Muscle layer of duodenum (tissue), 2 donors: ENCODE results near the gene DDX41.

ENCODE experiments used
- H3K27ac ChIP-seq: one replicate; pipeline ENCODE4 v1.7.0; 2013; ENCODE audit warnings: mild to moderate bottlenecking, low read length
- H3K27me3 ChIP-seq: one replicate; pipeline ENCODE4 v1.7.0; 2013; ENCODE audit warnings: low read depth, mild to moderate bottlenecking, control low read depth, low read length
- H3K36me3 ChIP-seq, 2 donors: one replicate each; pipeline ENCODE4 v1.7.0; 2013; ENCODE audit warnings: low read length in 2 of 2, control low read depth in 1 of 2, mild to moderate bottlenecking in 1 of 2; ENCODE audit not compliant: insufficient read depth in 2 of 2, control insufficient read depth in 1 of 2
- H3K4me1 ChIP-seq, 2 donors: one replicate each; pipeline ENCODE4 v1.7.0; 2013; ENCODE audit warnings: low read length in 2 of 2, mild to moderate bottlenecking in 2 of 2, control low read depth in 1 of 2, moderate library complexity in 1 of 2; ENCODE audit not compliant: insufficient read depth in 2 of 2, control insufficient read depth in 1 of 2
- H3K4me3 ChIP-seq, 2 donors: one replicate each; pipeline ENCODE4 v1.7.0; 2013; ENCODE audit warnings: low read length in 2 of 2, low read depth in 1 of 2, mild to moderate bottlenecking in 1 of 2
- H3K9me3 ChIP-seq, 2 donors: one replicate each; pipeline ENCODE4 v1.7.0; 2013; ENCODE audit warnings: low read length in 2 of 2, control low read depth in 1 of 2, mild to moderate bottlenecking in 1 of 2; ENCODE audit not compliant: control insufficient read depth in 1 of 2
- donor health status: healthy.

DDX41 gene

DNA sequence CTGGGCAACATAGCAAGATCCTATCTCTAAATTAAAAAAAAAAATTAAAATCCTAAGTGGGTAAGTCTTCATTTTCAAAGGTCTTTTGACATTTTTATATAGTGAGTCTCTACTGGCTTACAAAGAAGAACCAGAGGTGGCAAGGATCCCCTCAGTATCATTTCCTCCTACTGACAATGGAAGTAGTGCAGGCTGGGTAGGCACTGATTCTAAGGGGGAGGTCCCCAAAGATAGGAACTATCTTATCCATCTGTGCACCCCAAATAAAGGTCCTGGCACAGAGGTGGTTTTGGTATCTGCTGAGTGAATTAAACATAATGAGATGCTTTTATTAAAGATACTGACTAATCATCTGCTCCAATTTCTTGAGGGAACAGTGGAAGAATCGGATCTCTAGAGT, 33.4 kb upstream of the DDX41 start:
- Histone ChIP-seq H3K4me1 (peaks cover 22 to 39% of the 10 kb centered on the region in 2 donors), H3K36me3 (peaks cover 4 to 5% of the 10 kb centered on the region in 2 donors), H3K27ac (no peak overlapping the region), H3K9me3 (no peaks in the 10 kb centered on the region), H3K4me3 (no peak overlapping the region), H3K27me3 (no peaks in the 10 kb centered on the region)

GRCh38 chr5:177548495-177548894, 31.7 kb upstream of the DDX41 start:
- H3K9me3 ChIP-seq: no peaks in the 10 kb centered on the region
- H3K27me3 ChIP-seq: no peaks in the 10 kb centered on the region
- H3K4me1 ChIP-seq: peaks cover 24 to 50% of the 10 kb centered on the region in 2 donors
- H3K27ac ChIP-seq: no peak overlapping the region
- no peak overlapping the region for H3K4me3 ChIP-seq
- peaks cover 4 to 5% of the 10 kb centered on the region in 2 donors for H3K36me3 ChIP-seq

GRCh38 chr5:177547736-177548135, 31.0 kb upstream of the DDX41 start:
- Histone ChIP-seq H3K9me3 (no peaks in the 10 kb centered on the region), H3K27me3 (no peaks in the 10 kb centered on the region), H3K4me3 (no peak overlapping the region), H3K27ac (no peak overlapping the region), H3K4me1 (peaks cover 23 to 46% of the 10 kb centered on the region in 2 donors), H3K36me3 (peaks cover 4 to 5% of the 10 kb centered on the region in 2 donors)

GRCh38 chr5:177546258-177546741, 29.5 kb upstream of the DDX41 start:
- Histone ChIP-seq H3K9me3 (no peaks in the 10 kb centered on the region), H3K4me3 (no peak overlapping the region), H3K4me1 (peaks cover 20 to 37% of the 10 kb centered on the region in 2 donors)

DNA sequence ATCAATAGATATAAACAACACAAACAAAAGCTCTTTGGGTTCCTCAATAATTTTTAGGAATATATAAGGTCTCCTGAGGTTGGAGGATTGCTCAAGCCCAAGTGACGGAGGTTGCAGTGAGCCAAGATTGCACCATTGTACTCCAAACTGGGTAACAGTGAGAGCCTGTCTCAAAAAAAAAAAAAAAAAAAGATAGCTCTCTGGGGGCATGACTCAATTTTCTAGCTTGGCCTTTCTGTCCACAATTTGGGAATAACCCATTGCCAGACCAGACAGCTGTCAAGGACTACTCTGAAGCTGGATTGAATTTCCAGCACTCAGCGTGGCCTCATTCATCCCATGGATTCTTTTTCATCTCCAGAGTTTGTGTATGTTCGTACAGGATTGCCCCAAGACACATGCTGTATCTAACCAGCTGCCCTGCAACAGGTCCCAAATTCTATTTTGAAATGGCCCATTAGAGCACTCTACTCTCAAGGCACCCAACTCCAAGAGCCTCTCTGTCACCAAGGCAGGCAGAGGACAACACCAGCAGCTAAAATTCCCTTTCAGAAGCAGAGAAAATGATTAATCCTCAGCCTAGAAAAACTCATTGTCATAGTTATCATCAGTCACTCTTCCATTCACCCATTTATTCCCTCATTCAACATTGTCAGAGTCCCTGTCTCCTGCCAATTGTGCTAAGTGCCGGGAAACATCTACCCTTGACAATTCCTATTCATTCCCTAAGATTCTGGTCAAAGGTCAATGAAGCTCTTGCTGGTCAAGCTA, 28.9 kb upstream of the DDX41 start:
- peaks cover 20 to 37% of the 10 kb centered on the region in 2 donors for H3K4me1 ChIP-seq
- no peak overlapping the region for H3K4me3 ChIP-seq
- H3K27ac ChIP-seq: peak overlapping the region; percentile 81
- no peaks in the 10 kb centered on the region for H3K27me3 ChIP-seq
- no peaks in the 10 kb centered on the region for H3K9me3 ChIP-seq
- peaks cover 4 to 5% of the 10 kb centered on the region in 2 donors for H3K36me3 ChIP-seq

More at GRCh38 chr5:177546258-177546741, 29.5 kb upstream of the DDX41 start:
- Histone ChIP-seq H3K27ac (peak overlapping the region; percentile 81), H3K27me3 (no peaks in the 10 kb centered on the region), H3K36me3 (peaks cover 4 to 5% of the 10 kb centered on the region in 2 donors)

DNA sequence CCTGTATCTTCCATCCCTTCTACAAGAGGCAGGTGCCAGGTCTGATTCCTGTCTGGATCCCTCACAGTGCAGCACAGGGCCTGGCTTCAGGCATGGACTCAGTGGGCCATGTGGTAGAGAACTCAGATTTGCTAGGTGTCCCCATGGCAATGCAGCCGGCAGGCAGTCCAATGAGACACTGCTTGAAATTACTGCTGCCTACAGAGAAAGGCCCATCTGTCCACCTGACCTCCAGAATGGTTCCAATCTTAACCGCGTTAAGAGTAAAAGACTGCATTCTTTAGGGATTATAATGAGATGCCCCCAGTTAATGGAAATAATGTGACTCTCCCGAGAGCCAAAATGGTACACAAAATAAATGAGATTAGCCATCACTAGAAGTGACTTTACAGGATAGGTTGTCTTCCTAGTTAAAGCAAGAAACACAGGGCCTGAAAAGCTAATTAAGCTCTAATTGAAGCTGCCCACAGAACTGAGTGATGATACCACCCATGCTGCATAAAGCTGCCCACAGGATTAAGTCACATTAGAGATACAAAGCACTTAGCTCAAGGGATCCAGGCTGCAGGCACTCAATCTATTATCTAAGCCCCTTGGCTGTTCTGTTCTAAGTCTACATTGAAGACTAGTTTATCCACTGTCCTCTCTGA, 26.2 kb upstream of the DDX41 start:
- Histone ChIP-seq H3K27ac (no peak overlapping the region), H3K27me3 (no peaks in the 10 kb centered on the region), H3K9me3 (no peaks in the 10 kb centered on the region), H3K36me3 (peaks cover 4 to 15% of the 10 kb centered on the region in 2 donors), H3K4me1 (peaks cover 19 to 47% of the 10 kb centered on the region in 2 donors), H3K4me3 (no peak overlapping the region)

DNA sequence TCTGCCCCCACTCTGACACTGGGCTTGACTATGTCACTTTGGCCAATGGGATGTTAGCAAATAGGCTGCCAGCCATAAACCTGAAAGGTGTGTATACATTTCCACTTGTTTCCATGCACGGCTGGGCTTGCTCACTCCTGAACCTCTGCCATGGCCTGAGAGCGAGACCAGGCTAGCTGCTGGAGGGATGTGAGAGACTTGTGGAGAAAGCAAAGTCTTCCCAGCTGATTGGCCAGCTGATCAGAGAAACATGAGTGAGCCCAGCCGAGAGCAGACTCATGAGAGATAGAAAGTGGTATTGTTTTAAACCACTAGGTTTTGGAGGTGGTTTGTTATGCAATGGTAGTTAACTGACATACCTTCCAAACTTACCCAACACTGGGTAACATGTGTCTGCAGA, 23.7 kb upstream of the DDX41 start:
- peaks cover 11 to 54% of the 10 kb centered on the region in 2 donors for H3K4me1 ChIP-seq
- H3K9me3 ChIP-seq: no peaks in the 10 kb centered on the region
- H3K4me3 ChIP-seq: no peak overlapping the region
- H3K27ac ChIP-seq: no peak overlapping the region
- peaks cover 19 to 27% of the 10 kb centered on the region in 2 donors for H3K36me3 ChIP-seq
- no peaks in the 10 kb centered on the region for H3K27me3 ChIP-seq

- Histone ChIP-seq H3K4me3 (no peak overlapping the region), H3K36me3 (peaks cover 19 to 27% of the 10 kb centered on the region in 2 donors), H3K9me3 (no peaks in the 10 kb centered on the region), H3K27ac (no peak overlapping the region), H3K27me3 (no peaks in the 10 kb centered on the region), H3K4me1 (peaks cover 11 to 50% of the 10 kb centered on the region in 2 donors)
These were observed 22.6 kb upstream of the DDX41 start for GRCh38 chr5:177539411-177539810.

DNA sequence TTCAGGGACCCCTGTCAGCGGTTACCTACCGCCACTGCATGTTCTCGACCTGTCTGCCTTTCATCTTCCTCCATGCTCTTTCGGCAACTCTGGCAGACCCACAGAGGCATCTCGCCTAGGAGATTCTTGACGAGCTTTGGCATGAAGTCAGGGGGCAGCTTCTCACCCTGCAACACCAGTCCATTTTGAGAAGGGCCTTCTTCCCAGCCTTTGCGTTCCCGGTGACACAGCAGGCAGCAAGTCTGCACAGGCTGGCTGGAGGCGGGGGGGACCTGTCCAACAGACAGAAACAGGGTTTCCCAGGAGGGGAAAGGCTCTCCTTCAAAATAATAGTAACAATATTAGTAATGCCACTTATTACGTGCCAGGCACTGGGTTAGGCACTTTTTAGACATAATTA, 22.1 kb upstream of the DDX41 start:
- H3K36me3 ChIP-seq: peaks cover 19 to 28% of the 10 kb centered on the region in 2 donors

GRCh38 chr5:177537389-177538361, 20.9 kb upstream of the DDX41 start:
- H3K4me1 ChIP-seq: peaks cover 4 to 38% of the 10 kb centered on the region in 2 donors
- H3K36me3 ChIP-seq: peaks cover 26 to 34% of the 10 kb centered on the region in 2 donors
- H3K27me3 ChIP-seq: no peaks in the 10 kb centered on the region
- peak overlapping the region; percentile 61 for H3K27ac ChIP-seq
- no peak overlapping the region for H3K4me3 ChIP-seq
- no peaks in the 10 kb centered on the region for H3K9me3 ChIP-seq

More for the DNA sequence above, 22.1 kb upstream of the DDX41 start:
- Histone ChIP-seq H3K4me1 (peaks cover 9 to 45% of the 10 kb centered on the region in 2 donors), H3K27me3 (no peaks in the 10 kb centered on the region), H3K9me3 (no peaks in the 10 kb centered on the region), H3K4me3 (no peak overlapping the region), H3K27ac (no peak overlapping the region)
